GM23338 (cell line): ENCODE measurements around the gene CEP43. TPM values are rescaled to one million over a fixed set of nuclear protein-coding genes. Genes with fewer than 3 reads are reported as not detected.

ENCODE experiments used
- ATAC-seq: fragments of 200-7000 bp; cut with Tn5 transposase; 3 replicates; pipeline ENCODE4 v1.9.1; 2020
- DNase-seq: peaks from one replicate; pipeline ENCODE4 v3.0.0-alpha.2; 2015; ENCODE audit warnings: low spot score
- H2AFZ ChIP-seq: fragments of 200-600 bp; sonication (generic); 2 replicates; pipeline ENCODE4 v1.8.0; 2016; ENCODE audit warnings: antibody characterized with exemption, mild to moderate bottlenecking, moderate library complexity
- H3F3A ChIP-seq: fragments of 200-600 bp; sonication (generic); replicated peaks from 2 replicates; pipeline ENCODE4 v1.8.0; 2017; ENCODE audit warnings: antibody characterized with exemption, mixed run types, low read depth
- H3K27ac ChIP-seq: fragments of 200-600 bp; sonication (generic); 2 replicates; pipeline ENCODE4 v1.6.1; 2016; ENCODE audit warnings: low read depth
- H3K27me3 ChIP-seq: fragments of 200-600 bp; sonication (generic); 2 replicates; pipeline ENCODE4 v1.8.0; 2016; ENCODE audit warnings: mild to moderate bottlenecking, mixed run types, moderate library complexity; ENCODE audit not compliant: insufficient read depth
- H3K36me3 ChIP-seq: fragments of 200-600 bp; sonication (generic); 2 replicates; pipeline ENCODE4 v1.8.0; 2016; ENCODE audit warnings: mild to moderate bottlenecking; ENCODE audit not compliant: insufficient read depth
- H3K4me1 ChIP-seq: fragments of 200-600 bp; sonication (generic); 2 replicates; pipeline ENCODE4 v1.8.0; 2016; ENCODE audit warnings: mild to moderate bottlenecking, moderate library complexity; ENCODE audit not compliant: insufficient read depth
- H3K4me2 ChIP-seq: fragments of 200-600 bp; sonication (generic); 2 replicates; pipeline ENCODE4 v1.7.1; 2017; ENCODE audit warnings: mixed run types
- H3K4me3 ChIP-seq: fragments of 200-600 bp; sonication (generic); 2 replicates; pipeline ENCODE4 v1.6.1; 2016; ENCODE audit warnings: mixed run types
- H3K79me2 ChIP-seq: fragments of 200-600 bp; sonication (generic); replicated peaks from 2 replicates; pipeline ENCODE4 v1.8.0; 2017; ENCODE audit warnings: mild to moderate bottlenecking; ENCODE audit not compliant: insufficient read depth
- H3K9me2 ChIP-seq: fragments of 200-600 bp; sonication (generic); 2 replicates; pipeline ENCODE4 v1.8.0; 2017; ENCODE audit not compliant: insufficient read depth
- H4K20me1 ChIP-seq: fragments of 200-600 bp; sonication (generic); replicated peaks from 2 replicates; pipeline ENCODE4 v1.8.0; 2017; ENCODE audit warnings: mild to moderate bottlenecking; ENCODE audit not compliant: insufficient read depth
- H3K27ac Mint-ChIP-seq: 2 replicates; pipeline ENCODE4 v1.8.0; 2020; ENCODE audit warnings: inconsistent platforms, mild to moderate bottlenecking, moderate library complexity, mixed read lengths
- H3K27me3 Mint-ChIP-seq: 3 replicates; pipeline ENCODE4 v1.8.0; 2022; ENCODE audit warnings: low read depth, mild to moderate bottlenecking, moderate library complexity, mixed read lengths, inconsistent platforms; ENCODE audit not compliant: insufficient read depth, poor library complexity
- H3K36me3 Mint-ChIP-seq: 3 replicates; pipeline ENCODE4 v1.8.0; 2021; ENCODE audit warnings: low read depth, mild to moderate bottlenecking, inconsistent platforms, moderate library complexity, mixed read lengths
- H3K4me1 Mint-ChIP-seq: 3 replicates; pipeline ENCODE4 v1.8.0; 2020; ENCODE audit warnings: mild to moderate bottlenecking, inconsistent platforms, mixed read lengths
- H3K4me3 Mint-ChIP-seq: 3 replicates; pipeline ENCODE4 v1.8.0; 2021; ENCODE audit warnings: moderate library complexity, mild to moderate bottlenecking, inconsistent platforms, mixed read lengths
- H3K9me3 Mint-ChIP-seq: 3 replicates; pipeline ENCODE4 v1.8.0; 2020; ENCODE audit warnings: moderate library complexity, mild to moderate bottlenecking, inconsistent platforms, mixed read lengths
- CREB1 ChIP-seq: fragments of 250-450 bp; sonication (Bioruptor Pico); IDR thresholded peaks from 2 replicates; pipeline ENCODE4 v1.5.0; 2020; ENCODE audit warnings: low read depth, mild to moderate bottlenecking, moderate library complexity
- EZH2 ChIP-seq: fragments of 200-600 bp; sonication (generic); IDR thresholded peaks from one replicate; pipeline ENCODE4 v1.8.0; 2017; ENCODE audit warnings: antibody characterized with exemption, mild to moderate bottlenecking, low read depth; ENCODE audit not compliant: unreplicated experiment
- EZH2phosphoT487 ChIP-seq: fragments of 200-600 bp; sonication (generic); IDR thresholded peaks from one replicate; pipeline ENCODE4 v1.8.1; 2018; ENCODE audit warnings: antibody characterized with exemption; ENCODE audit not compliant: unreplicated experiment
- JUNB ChIP-seq: IDR thresholded peaks from one replicate; pipeline ENCODE4 v1.6.1; 2016; ENCODE audit warnings: antibody characterized with exemption; ENCODE audit not compliant: unreplicated experiment
- NANOG ChIP-seq: IDR thresholded peaks from 2 replicates; pipeline ENCODE4 v1.6.1; 2016; ENCODE audit warnings: antibody characterized with exemption, borderline replicate concordance
- POLR2AphosphoS5 ChIP-seq: IDR thresholded peaks from 2 replicates; pipeline ENCODE4 v1.6.1; 2016; ENCODE audit warnings: antibody characterized with exemption, low read depth
- REST ChIP-seq: IDR thresholded peaks from one replicate; pipeline ENCODE4 v1.6.1; 2018; ENCODE audit warnings: antibody characterized with exemption; ENCODE audit not compliant: unreplicated experiment
- ZNF114 ChIP-seq: fragments of 250-450 bp; sonication (Bioruptor Pico); IDR thresholded peaks from 2 replicates; pipeline ENCODE4 v1.5.0; 2020; ENCODE audit warnings: mild to moderate bottlenecking, moderate library complexity
- ZNF331 ChIP-seq: fragments of 250-450 bp; sonication (Bioruptor Pico); IDR thresholded peaks from 2 replicates; pipeline ENCODE4 v1.5.0; 2020; ENCODE audit warnings: low read depth, mild to moderate bottlenecking, moderate library complexity
- ZNF462 ChIP-seq: fragments of 250-450 bp; sonication (Bioruptor Pico); IDR thresholded peaks from 2 replicates; pipeline ENCODE4 v1.5.0; 2020; ENCODE audit warnings: mild to moderate bottlenecking, moderate library complexity
- polyA plus RNA-seq: library from polyadenylated mRNA; unstranded; fragments of >200 nt; fragmentation: Nextera tagmentation; extraction: Ambion mirVana; gene quantifications from 2 replicates; pipeline ENCODE4 v1.2.1, GENCODE V29; 2016
- total RNA-seq: library from RNA; depleted of rRNA; stranded (reverse); fragments of >200 nt; shearing (Covaris generic); gene quantifications from 2 replicates; pipeline ENCODE4 v1.2.3, GENCODE V29; 2014

Gene CEP43
- total and polyA plus RNA-seq, 2 experiments from 2014 or later = 39.9 to 44.3 TPM

- Mint-ChIP-seq H3K4me1 (peaks cover 11% of the 10 kb centered on the region), H3K27me3 (peaks cover 5% of the 10 kb centered on the region), H3K36me3 (peaks cover 66% of the 10 kb centered on the region), H3K4me3 (no peak overlapping the region), H3K9me3 (peaks cover 34% of the 10 kb centered on the region), H3K27ac (no peak overlapping the region)
- no peaks in the 10 kb centered on the region for H3K36me3 ChIP-seq
- no peak overlapping the region for H3K27ac ChIP-seq
- H3F3A ChIP-seq = no peaks in the 10 kb centered on the region
- H3K9me2 ChIP-seq = no peaks in the 10 kb centered on the region
- no peak overlapping the region for H2AFZ ChIP-seq
- H3K4me3 ChIP-seq = no peak overlapping the region
- DNase-seq (no peak), ATAC-seq (no peak)
- no peaks in the 10 kb centered on the region for H3K27me3 ChIP-seq
- TF ChIP-seq ZNF331 (CRISPR knock-in tag) (no peak), POLR2AphosphoS5 (no peak), CREB1 (no peak), NANOG (no peak), JUNB (no peak), ZNF114 (CRISPR knock-in tag) (no peak), ZNF462 (no peak), REST (no peak), EZH2 (no peak), EZH2phosphoT487 (no peak)
- peaks cover 11% of the 10 kb centered on the region for H3K4me1 ChIP-seq
- no peak overlapping the region for H3K4me2 ChIP-seq
- no peaks in the 10 kb centered on the region for H3K79me2 ChIP-seq
- H4K20me1 ChIP-seq = no peaks in the 10 kb centered on the region
These were observed 27.1 kb upstream of the CEP43 start for GRCh38 chr6:166972101-166972500.
